ENCODE results near the gene TRAPPC8.
"Not testable (repeated sequence)": the region's sequence is repeated elsewhere in the genome, so short reads cannot be mapped to it uniquely, and the experiment has no call there.

The TRAPPC8 gene

GRCh38 chr18:31942999-31943877 lies at the start of gene TRAPPC8:
TSS of gene TRAPPC8 (minus strand) at chr18:31943128. CDS start at chr18:31942764, 364 bp downstream.
- ATAC-seq, result peak; percentile 83 to 89

- ATAC-seq, result no peak
Measured at GRCh38 chr18:31990823-31991222, 47.9 kb upstream of the TRAPPC8 start.

- no peak for ATAC-seq
Measured at GRCh38 chr18:31983976-31984375, 41.0 kb upstream of the TRAPPC8 start.

GRCh38 chr18:31983020-31983419 lies 40.1 kb upstream of the TRAPPC8 start:
- no peak for ATAC-seq

GRCh38 chr18:31980863-31981262 lies 37.9 kb upstream of the TRAPPC8 start:
- no peak for ATAC-seq

- no peak for ATAC-seq
Measured at GRCh38 chr18:31979714-31980113, 36.8 kb upstream of the TRAPPC8 start.

GRCh38 chr18:31978616-31979015 lies 35.7 kb upstream of the TRAPPC8 start:
- no peak for ATAC-seq

- no peak for ATAC-seq
Measured at GRCh38 chr18:31977270-31977872, 34.4 kb upstream of the TRAPPC8 start.

GRCh38 chr18:31976242-31976641 lies 33.3 kb upstream of the TRAPPC8 start:
- ATAC-seq, result no peak

- ATAC-seq, result no peak
Measured at GRCh38 chr18:31973929-31974546, 31.1 kb upstream of the TRAPPC8 start.

- no peak for ATAC-seq
Measured at GRCh38 chr18:31970617-31971016, 27.7 kb upstream of the TRAPPC8 start.

GRCh38 chr18:31965316-31965970 lies 22.5 kb upstream of the TRAPPC8 start:
- no peak for ATAC-seq

GRCh38 chr18:31957728-31958127 lies 14.8 kb upstream of the TRAPPC8 start:
- ATAC-seq, result no peak

GRCh38 chr18:31954349-31954748 lies 11.4 kb upstream of the TRAPPC8 start:
- ATAC-seq, result no peak

- not testable (repeated sequence) for ATAC-seq
Measured at GRCh38 chr18:31953699-31954098, 10.8 kb upstream of the TRAPPC8 start.

GRCh38 chr18:31952223-31952622 lies 9.3 kb upstream of the TRAPPC8 start:
- no peak for ATAC-seq

GRCh38 chr18:31950583-31950982 lies 7.7 kb upstream of the TRAPPC8 start:
- ATAC-seq, result no peak

- ATAC-seq, result not testable (repeated sequence)
Measured at GRCh38 chr18:31948349-31948748, 5.4 kb upstream of the TRAPPC8 start.

GRCh38 chr18:31946305-31947046 lies 3.5 kb upstream of the TRAPPC8 start:
- ATAC-seq, result no peak

GRCh38 chr18:31943878-31944816 lies 1.2 kb upstream of the TRAPPC8 start:
- no peak for ATAC-seq

All from activated CD4-positive, CD25-positive, alpha-beta regulatory T cell treated with anti-CD3 and anti-CD28 coated beads, Interleukin-2, amount 50 U/mL, for 24 hours (primary cell).